RPMI7951 (cell line): ENCODE results near the gene TRDN. TPM values are rescaled to one million over a fixed set of nuclear protein-coding genes. Genes with fewer than 3 reads are reported as not detected.

Source experiments
- DNase-seq: peaks from one replicate; pipeline ENCODE4 v3.0.0-alpha.2; 2012; ENCODE audit warnings: low read depth
- total RNA-seq: library from RNA; depleted of rRNA; stranded (reverse); fragments of >200 nt; shearing (Covaris generic); gene quantifications from 2 replicates; pipeline ENCODE4 v1.2.3, GENCODE V29; 2014; rRNA removed

The TRDN gene
- total RNA-seq, 1 experiment from 2014 or later: not detected

DNA sequence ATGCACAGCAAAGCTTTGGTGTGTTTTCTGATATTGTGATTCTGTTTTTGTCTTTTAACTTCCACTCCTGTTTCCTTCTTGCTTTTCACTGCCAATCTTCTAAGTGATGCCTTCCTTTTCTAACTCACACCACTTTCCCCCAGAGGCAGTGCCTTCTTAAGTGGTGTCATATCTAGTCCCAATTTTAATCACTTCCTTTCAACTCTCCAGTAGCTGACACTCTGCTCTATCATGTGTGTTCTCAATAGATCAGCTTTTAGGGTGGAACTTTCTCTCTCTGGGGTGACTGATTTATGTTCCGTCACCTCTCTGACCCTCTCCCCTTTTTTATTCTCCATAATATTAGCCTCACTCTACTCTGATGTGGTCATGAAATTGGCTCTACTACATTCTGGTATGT, 460.0 kb downstream of the TRDN start:
- no peak for DNase-seq

DNA sequence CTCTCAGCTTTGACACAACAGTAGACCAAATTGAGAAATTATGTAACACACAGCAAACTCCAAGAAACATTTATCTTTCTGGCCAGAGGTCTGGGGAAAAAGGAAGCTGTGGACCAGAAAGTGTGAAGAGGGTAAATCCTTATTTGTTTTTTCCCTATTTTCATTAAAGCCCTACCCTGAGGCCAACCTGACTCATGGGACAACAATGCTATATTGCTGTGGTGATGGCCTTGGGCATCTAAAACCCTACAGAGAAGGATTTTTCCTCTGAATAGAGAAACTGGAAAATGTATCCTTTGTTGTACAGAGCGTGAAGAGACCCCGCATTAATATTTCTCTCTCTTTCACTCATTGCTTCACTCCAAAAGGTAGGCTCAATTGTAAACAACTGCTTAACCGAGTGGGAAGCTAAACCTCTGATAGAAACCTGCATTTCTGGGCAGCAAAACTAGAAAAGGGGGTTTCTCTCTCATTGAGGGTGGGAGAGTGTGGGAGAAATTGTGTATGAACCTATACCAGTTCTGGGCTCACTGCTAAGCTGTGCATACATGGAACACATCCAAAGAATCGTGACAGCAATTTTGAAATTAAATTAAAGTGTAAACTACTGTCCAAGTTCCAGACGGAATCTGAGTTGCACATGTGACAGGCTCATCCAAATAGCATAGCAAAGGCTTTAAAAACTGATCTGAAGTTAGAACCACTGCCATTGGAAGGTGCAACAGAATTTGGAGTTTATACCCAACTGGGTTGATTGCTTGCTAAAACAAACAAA, 465.2 kb downstream of the TRDN start:
- DNase-seq: no peak

GRCh38 chr6:123169774-123170095, 467.0 kb downstream of the TRDN start:
- no peak for DNase-seq

DNA sequence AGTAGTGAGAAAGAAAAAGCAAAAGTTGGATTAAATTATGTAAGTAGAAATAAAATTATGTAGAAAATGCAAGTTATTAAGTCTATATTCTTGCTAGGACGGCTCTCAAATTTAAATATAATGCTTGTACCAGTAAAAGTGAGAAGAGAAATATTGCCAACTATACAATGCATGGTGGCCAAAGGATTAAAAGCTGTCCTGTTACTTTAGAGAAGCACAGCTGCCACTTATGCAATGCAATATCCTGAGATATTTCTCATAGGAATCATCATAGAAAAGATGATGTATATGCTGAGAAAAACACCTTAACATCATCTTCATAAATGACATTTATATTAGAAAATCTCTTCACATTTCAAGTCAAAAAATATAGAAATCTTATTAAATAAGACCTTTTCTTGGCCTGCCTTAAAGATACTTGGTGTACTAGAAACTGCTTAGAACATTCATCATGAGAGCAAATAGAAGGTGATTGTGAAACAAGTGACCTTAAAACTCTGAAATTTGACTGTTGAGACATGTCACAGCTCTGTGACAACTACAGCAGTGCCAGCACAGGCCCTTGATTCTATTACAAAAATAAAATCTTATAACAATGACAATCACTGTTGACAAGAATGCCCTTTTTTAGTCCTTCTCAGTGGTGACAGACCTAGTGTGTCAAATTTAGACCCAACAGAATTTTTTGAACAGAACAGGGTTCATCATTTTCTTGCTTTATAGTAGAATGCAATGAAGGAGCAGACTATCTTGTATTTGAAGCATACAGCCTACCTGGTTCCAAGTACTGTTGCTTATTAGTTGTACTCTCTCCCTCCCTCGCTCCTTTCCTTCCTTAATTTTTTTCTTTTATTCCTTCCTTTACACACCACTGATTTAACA, 467.6 kb downstream of the TRDN start:
- no peak for DNase-seq

DNA sequence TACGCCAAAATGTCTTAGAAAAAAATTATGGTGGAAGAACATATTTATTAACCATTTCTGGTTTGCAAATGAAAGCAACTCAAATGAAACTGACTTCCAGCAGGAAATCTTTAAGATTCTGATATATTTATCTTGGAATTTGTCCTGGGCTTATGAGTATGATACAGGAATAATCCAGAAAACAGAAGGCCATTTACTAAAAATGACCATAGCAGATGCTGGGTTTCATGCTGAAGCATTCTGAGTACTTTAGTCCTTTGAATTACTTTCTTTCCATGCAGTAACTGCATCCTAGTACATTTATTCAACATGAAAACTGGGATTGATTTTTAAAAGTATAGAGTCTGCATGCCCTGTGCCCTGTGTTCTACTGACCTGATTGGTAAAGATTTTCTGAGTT, 468.3 kb downstream of the TRDN start:
- DNase-seq: no peak

Other genes starting within 250 kb of the TRDN start
- gene NKAIN2, start 166.9 kb upstream of the TRDN start, total RNA-seq: not detected in 2 replicates